ENCODE measurements around the gene TTC21A. TPM values are rescaled to one million over a fixed set of nuclear protein-coding genes. Genes with fewer than 3 reads are reported as not detected.
A peak's percentile ranks its signal among the peaks of the same experiment; 100 is the strongest.

The TTC21A gene
- total RNA-seq, 4 donors from 2014 or later, result 0.33 to 4.3 (median 1.1) TPM

- intact Hi-C loops (cut with DNase I; ENCODE audit: low total_unique reads) (loop anchor here (2.0 to 5.0 kb wide), 3 partner anchors 56 to 275 kb away; partner anchors contain the start of genes SCN11A, SLC25A38 and XIRP1), in situ Hi-C loops (cut with MboI; ENCODE audit: low sequenced_read_pairs in 4 of 4) (no loop called here)
- TF ChIP-seq, protein P1, sequence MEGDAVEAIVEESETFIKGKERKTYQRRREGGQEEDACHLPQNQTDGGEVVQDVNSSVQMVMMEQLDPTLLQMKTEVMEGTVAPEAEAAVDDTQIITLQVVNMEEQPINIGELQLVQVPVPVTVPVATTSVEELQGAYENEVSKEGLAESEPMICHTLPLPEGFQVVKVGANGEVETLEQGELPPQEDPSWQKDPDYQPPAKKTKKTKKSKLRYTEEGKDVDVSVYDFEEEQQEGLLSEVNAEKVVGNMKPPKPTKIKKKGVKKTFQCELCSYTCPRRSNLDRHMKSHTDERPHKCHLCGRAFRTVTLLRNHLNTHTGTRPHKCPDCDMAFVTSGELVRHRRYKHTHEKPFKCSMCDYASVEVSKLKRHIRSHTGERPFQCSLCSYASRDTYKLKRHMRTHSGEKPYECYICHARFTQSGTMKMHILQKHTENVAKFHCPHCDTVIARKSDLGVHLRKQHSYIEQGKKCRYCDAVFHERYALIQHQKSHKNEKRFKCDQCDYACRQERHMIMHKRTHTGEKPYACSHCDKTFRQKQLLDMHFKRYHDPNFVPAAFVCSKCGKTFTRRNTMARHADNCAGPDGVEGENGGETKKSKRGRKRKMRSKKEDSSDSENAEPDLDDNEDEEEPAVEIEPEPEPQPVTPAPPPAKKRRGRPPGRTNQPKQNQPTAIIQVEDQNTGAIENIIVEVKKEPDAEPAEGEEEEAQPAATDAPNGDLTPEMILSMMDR (IDR thresholded peaks at IDR 0.05 in 4 of 5, conservative IDR thresholded peaks at IDR 0.05 in 1 of 5), result no peak
- TF ChIP-seq POLR2A (IDR thresholded peaks at IDR 0.05), result no peak
- DNase-seq, result peak; percentile 28 to 48
- Histone ChIP-seq H3K36me3 (no peaks in the 10 kb centered on the region), H3K4me3 (peak overlapping the region; percentile 71 to 95 (median 84)), H3K27ac (peak overlapping the region; percentile 89 to 99 (median 94)), H3K4me1 (peaks cover 37 to 40% of the 10 kb centered on the region in 2 donors), H3K27me3 (no peaks in the 10 kb centered on the region), H3K9me3 (no peaks in the 10 kb centered on the region)
- ATAC-seq, result peak; percentile 78
Observed at GRCh38 chr3:39106851-39107387, 561 bp upstream of the TTC21A start.

DNA sequence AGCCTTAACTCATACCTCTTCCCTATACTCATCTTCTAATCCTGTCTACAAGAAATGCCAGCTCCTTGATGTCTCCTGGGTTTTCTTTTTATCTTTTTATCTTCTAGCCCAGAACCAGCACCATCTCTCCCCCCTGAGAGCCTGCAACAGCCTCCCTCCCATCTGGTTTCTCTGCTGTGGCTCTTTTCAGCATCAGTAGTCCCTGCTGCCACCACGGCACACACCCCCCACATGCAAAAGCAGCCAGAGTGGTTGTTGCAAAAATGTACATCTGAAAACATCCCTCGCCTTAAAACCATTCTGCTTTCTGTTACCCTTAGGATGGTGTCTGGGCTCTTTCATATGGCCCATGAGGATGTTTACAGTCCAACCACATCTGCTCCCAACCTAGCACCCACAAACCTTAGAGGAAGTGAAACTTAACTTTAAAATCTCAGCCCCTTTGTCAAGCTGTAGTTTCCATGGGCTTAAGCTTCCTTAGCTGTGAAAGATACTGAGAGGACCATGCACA is 775 bp downstream of the TTC21A start:
- Histone ChIP-seq H3K4me3 (peak overlapping the region; percentile 71 to 95 (median 84)), H3K27ac (peak overlapping the region; percentile 89 to 99 (median 94)), H3K9me3 (no peaks in the 10 kb centered on the region), H3K4me1 (peaks cover 34 to 40% of the 10 kb centered on the region in 2 donors), H3K27me3 (no peaks in the 10 kb centered on the region), H3K36me3 (no peaks in the 10 kb centered on the region)
- TF ChIP-seq POLR2A (IDR thresholded peaks at IDR 0.05), result no peak
- TF ChIP-seq, protein P1 (IDR thresholded peaks at IDR 0.05 in 4 of 5, conservative IDR thresholded peaks at IDR 0.05 in 1 of 5), result no peak
- no peak for ATAC-seq
- no peak for DNase-seq
- intact Hi-C loops (cut with DNase I; ENCODE audit: low total_unique reads) (loop anchor here (5.0 kb wide), 2 partner anchors 84 to 274 kb away; partner anchors contain the start of genes SLC25A38 and XIRP1), in situ Hi-C loops (cut with MboI; ENCODE audit: low sequenced_read_pairs in 4 of 4) (no loop called here)

DNA sequence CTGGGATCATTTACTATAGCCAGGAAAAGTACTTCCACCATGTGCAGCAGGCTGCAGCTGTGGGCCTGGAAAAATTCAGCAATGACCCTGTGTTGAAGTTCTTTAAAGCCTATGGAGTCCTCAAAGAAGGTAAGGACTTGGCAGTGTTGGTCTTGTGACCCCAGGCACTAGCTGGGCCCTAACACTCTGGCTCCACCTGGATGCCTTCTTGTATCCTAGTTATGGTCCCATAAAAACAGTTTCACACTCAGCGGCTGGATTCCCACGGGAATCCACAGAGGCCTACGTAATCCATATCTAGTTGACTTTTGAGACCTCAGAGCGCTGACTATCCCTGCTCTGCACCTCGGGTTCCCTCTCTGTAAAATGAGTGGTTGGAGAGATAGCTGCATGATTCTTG is 1.6 kb downstream of the TTC21A start:
- DNase-seq, result no peak
- peaks cover 29 to 35% of the 10 kb centered on the region in 2 donors for H3K4me1 ChIP-seq
- no peak for ATAC-seq
- intact Hi-C loops (cut with DNase I; ENCODE audit: low total_unique reads), result loop anchor here (5.0 kb wide), 2 partner anchors 83 to 273 kb away; partner anchors contain the start of genes SLC25A38 and XIRP1
- H3K9me3 ChIP-seq, result no peaks in the 10 kb centered on the region
- no peaks in the 10 kb centered on the region for H3K36me3 ChIP-seq
- in situ Hi-C loops (cut with MboI; ENCODE audit: low sequenced_read_pairs in 4 of 4), result no loop called here
- H3K27me3 ChIP-seq, result no peaks in the 10 kb centered on the region
- no peak overlapping the region for H3K27ac ChIP-seq
- H3K4me3 ChIP-seq, result no peak overlapping the region
- TF ChIP-seq, protein P1 (IDR thresholded peaks at IDR 0.05 in 4 of 5, conservative IDR thresholded peaks at IDR 0.05 in 1 of 5), result no peak

DNA sequence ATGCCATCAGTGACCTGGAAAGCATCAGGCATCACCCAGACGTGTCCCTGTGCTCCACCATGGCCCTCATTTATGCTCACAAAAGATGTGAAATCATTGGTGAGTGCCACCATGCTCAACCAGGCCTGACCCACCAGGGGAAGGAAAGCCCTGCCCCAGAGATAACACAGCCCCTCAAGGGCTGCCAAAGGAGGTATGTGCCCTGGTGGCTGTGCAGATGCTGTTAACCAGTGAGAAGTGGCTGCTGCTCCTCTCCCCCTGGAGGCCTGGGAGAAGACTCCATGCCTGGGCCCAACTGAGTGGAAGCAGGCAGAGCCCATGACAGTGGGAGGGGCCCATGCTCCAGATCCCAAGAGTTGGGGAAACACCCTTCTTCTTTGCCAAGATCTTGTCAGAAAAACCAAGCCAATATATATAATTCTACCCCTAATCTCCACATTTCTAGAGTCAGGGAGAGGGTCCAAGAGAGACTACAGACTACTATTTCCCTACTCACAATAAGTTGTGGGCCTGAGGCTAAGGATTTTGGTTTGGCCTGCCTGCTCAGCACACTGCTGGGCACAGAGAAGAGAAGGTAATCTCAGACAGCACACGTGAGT is 2.7 kb downstream of the TTC21A start:
- in situ Hi-C loops (cut with MboI; ENCODE audit: low sequenced_read_pairs in 4 of 4) (no loop called here), intact Hi-C loops (cut with DNase I; ENCODE audit: low total_unique reads) (no loop called here)
- Histone ChIP-seq H3K9me3 (no peaks in the 10 kb centered on the region), H3K27me3 (no peaks in the 10 kb centered on the region), H3K36me3 (no peaks in the 10 kb centered on the region), H3K4me3 (no peak overlapping the region), H3K4me1 (peaks cover 23 to 25% of the 10 kb centered on the region in 2 donors), H3K27ac (no peak overlapping the region)
- no peak for TF ChIP-seq POLR2A (IDR thresholded peaks at IDR 0.05)
- TF ChIP-seq, protein P1 (IDR thresholded peaks at IDR 0.05 in 4 of 5, conservative IDR thresholded peaks at IDR 0.05 in 1 of 5), result no peak
- ATAC-seq, result no peak
- no peak for DNase-seq
